T47D (cell line): Measurements from ENCODE around the gene XPNPEP2.

ENCODE experiments used
- DNase-seq, 2 experiments: peaks; one replicate each; pipeline versions ENCODE4 v3.0.0 to v3.0.0-alpha.2; 2011 to 2012; ENCODE audit warnings: low read depth in 1 of 2, low spot score in 1 of 2
- JUND ChIP-seq: IDR thresholded peaks from 2 replicates; pipeline ENCODE4 v1.6.1; 2012; ENCODE audit warnings: low read depth
- in situ Hi-C: cut with HindIII; loops from 2 replicates; pipeline ENCODE4 v1.10.0; 2016; ENCODE audit warnings: low sequenced_read_pairs, low pct_unique_long_range_greater_than_20kb

The XPNPEP2 gene

GRCh38 chrX:129701624-129702069 lies 37.1 kb upstream of the XPNPEP2 start:
- in situ Hi-C loops: no loop called here
- TF ChIP-seq JUND: no peak
- no peak for DNase-seq

- TF ChIP-seq JUND: no peak
- in situ Hi-C loops: no loop called here
- no peak for DNase-seq
Measured at GRCh38 chrX:129704491-129704890, 34.3 kb upstream of the XPNPEP2 start.

GRCh38 chrX:129705377-129705925 lies 33.3 kb upstream of the XPNPEP2 start:
- in situ Hi-C loops: no loop called here
- TF ChIP-seq JUND: no peak
- DNase-seq: no peak

DNA sequence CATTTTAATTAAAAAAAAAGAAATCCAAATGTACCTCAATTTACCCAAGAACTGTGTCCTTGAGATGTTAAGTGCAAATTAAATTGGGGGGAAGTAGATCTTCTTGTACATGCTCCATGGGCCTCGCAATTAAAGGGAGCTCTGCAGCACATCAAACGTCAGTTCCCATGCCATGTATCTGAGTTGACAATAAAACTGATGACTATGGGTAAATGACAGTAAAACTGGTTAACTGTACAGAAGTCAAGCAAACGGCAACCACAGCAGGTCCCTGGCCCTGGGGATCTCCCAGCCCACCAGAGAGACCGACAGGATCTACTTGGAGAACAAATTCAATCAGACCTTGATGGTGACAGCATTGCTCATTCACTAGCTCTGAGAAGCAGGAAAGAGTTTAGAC lies 32.8 kb upstream of the XPNPEP2 start:
- no peak for DNase-seq
- no peak for TF ChIP-seq JUND
- in situ Hi-C loops: no loop called here

- TF ChIP-seq JUND: no peak
- DNase-seq: peak in 1 of 2 experiments; percentile 4
- in situ Hi-C loops: no loop called here
Measured at GRCh38 chrX:129706400-129707072, 32.2 kb upstream of the XPNPEP2 start.

- no peak for TF ChIP-seq JUND
- in situ Hi-C loops: no loop called here
- no peak for DNase-seq
Measured at GRCh38 chrX:129714581-129714980, 24.2 kb upstream of the XPNPEP2 start.

GRCh38 chrX:129716507-129716906 lies 22.3 kb upstream of the XPNPEP2 start:
- no peak for DNase-seq
- no peak for TF ChIP-seq JUND
- in situ Hi-C loops: no loop called here

- DNase-seq: no peak
- no peak for TF ChIP-seq JUND
- in situ Hi-C loops: no loop called here
Measured at GRCh38 chrX:129717892-129718291, 20.9 kb upstream of the XPNPEP2 start.

- no peak for TF ChIP-seq JUND
- no peak for DNase-seq
- in situ Hi-C loops: no loop called here
Measured at GRCh38 chrX:129718676-129719075, 20.1 kb upstream of the XPNPEP2 start.

DNA sequence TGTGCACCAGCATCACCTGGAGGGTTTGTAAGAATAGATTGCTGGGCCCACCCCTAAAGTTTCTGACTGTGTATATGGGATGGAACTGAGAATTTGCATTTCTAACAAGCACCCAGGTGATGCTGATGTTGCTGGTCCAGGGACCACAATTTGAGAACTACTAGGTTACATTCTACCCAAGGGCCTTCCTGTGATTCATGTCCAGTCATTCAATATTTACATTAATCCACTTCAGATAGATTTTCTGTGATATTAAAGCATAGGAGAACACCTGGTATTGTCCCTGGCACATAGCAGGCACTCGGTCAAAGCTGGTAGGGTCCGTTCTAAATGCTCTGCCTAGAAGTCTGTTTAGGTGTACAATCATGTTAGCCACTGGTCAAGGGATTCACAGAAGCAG lies 19.5 kb upstream of the XPNPEP2 start:
- in situ Hi-C loops: no loop called here
- DNase-seq: no peak
- no peak for TF ChIP-seq JUND

DNA sequence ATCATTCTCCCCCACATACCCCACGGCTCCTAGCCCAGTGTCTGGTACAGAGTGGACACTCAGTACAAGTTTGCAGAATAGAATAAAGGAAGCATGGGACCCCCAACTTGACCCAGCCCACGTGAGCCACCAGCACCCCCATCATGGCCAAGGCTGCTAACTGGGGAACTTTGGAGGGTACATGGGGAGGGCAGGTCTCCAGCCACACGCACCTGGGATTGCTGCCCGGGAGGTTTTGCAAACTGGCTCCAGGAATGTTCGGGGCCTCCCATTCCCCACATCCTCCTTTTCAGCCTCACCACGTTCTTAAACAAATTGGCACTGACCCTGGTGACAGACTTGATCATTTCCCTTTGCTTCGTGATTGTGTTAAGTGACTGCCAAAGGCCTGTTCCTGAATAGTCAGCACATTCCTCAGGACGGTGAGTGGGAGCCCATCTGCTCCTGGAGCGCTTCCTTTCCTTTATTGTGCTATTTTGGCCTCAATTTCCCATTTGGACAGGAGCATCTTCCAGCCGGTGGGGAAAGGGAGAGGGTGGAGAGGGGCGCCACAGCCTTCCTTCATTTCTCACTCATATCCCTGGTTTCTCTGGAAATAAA lies 18.7 kb upstream of the XPNPEP2 start:
- TF ChIP-seq JUND: no peak
- in situ Hi-C loops: no loop called here

GRCh38 chrX:129720741-129721140 lies 18.0 kb upstream of the XPNPEP2 start:
- in situ Hi-C loops: no loop called here
- no peak for TF ChIP-seq JUND
- no peak for DNase-seq

More for the DNA sequence above, 18.7 kb upstream of the XPNPEP2 start:
- no peak for DNase-seq

- TF ChIP-seq JUND: no peak
- in situ Hi-C loops: no loop called here
- DNase-seq: no peak
Measured at GRCh38 chrX:129721414-129721813, 17.4 kb upstream of the XPNPEP2 start.
